ENCODE data around the gene ASB2. TPM values are rescaled to one million over a fixed set of nuclear protein-coding genes. Genes with fewer than 3 reads are reported as not detected.

The ASB2 gene
- total RNA-seq, 1 donor, result 0.45 TPM

DNA sequence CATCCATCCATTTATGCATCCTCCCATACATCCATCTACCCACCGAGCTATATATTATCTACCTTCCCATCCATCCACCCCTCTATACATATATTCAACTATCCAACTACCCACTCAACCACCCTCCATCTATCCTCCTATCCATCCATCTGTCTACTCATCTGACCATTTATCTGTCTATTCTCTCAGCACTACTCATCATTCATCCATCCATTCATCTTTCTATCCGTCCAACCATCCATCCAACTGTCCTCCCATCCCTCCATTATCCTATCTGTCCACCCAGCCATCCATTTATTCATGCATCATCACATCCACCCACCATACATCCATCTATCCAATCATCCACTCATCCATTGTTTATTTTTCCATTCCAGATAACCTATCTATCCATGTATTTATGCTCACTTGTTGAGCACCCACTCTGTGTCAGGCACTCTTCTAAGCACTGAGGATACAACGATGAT, 11.5 kb downstream of the ASB2 start:
- no peak for DNase-seq (ENCODE audit: low read depth)
- TF ChIP-seq, protein P1, sequence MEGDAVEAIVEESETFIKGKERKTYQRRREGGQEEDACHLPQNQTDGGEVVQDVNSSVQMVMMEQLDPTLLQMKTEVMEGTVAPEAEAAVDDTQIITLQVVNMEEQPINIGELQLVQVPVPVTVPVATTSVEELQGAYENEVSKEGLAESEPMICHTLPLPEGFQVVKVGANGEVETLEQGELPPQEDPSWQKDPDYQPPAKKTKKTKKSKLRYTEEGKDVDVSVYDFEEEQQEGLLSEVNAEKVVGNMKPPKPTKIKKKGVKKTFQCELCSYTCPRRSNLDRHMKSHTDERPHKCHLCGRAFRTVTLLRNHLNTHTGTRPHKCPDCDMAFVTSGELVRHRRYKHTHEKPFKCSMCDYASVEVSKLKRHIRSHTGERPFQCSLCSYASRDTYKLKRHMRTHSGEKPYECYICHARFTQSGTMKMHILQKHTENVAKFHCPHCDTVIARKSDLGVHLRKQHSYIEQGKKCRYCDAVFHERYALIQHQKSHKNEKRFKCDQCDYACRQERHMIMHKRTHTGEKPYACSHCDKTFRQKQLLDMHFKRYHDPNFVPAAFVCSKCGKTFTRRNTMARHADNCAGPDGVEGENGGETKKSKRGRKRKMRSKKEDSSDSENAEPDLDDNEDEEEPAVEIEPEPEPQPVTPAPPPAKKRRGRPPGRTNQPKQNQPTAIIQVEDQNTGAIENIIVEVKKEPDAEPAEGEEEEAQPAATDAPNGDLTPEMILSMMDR (IDR thresholded peaks at IDR 0.05; ENCODE audit: insufficient read depth, low read length), result no peak
- H3K4me3 ChIP-seq (ENCODE audit: low read depth, low read length), result no peak overlapping the region

DNA sequence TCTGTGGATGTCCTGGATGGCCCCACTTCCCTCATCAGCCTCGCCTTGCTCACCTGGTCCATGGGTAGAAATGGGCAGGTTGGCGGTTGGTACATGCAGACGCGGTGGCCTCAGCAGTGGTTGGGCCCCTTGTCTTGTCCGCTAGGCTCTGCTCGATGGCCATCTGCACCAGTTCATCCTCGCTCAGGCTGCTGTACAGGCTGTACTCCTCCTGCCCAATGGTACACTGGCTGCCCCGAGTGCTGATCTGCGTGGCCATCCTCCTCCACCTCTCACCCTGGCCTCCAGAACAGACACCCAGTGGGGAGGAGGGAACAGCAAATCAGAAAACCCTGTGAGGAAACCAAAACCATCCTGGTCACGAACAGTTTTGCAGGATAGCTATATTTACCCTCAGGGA, 12.1 kb downstream of the ASB2 start:
- H3K4me3 ChIP-seq (ENCODE audit: low read depth, low read length), result no peak overlapping the region
- DNase-seq (ENCODE audit: low read depth), result no peak
- TF ChIP-seq, protein P1 (IDR thresholded peaks at IDR 0.05; ENCODE audit: insufficient read depth, low read length), result no peak

DNA sequence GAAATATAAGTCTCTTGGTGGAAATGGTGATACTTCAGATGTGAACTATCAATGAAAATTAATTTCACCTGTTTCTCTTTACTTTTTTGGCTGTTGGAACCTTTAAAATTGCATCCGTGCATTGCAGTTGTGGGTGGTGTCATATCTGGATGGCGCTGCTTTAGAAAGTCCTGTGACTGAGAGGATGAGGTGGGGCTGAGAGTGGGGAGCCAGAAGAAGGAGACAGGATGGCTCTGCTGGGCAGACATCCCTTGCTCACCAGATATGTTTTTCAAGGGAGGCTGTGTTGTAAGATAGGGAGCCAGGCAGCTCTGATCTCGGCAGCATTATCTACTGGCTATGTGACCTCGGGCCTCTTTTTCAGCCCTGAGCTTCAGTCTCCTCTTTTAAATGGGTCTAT, 12.7 kb downstream of the ASB2 start:
- no peak overlapping the region for H3K4me3 ChIP-seq (ENCODE audit: low read depth, low read length)
- TF ChIP-seq, protein P1 (IDR thresholded peaks at IDR 0.05; ENCODE audit: insufficient read depth, low read length), result no peak
- no peak for DNase-seq (ENCODE audit: low read depth)

DNA sequence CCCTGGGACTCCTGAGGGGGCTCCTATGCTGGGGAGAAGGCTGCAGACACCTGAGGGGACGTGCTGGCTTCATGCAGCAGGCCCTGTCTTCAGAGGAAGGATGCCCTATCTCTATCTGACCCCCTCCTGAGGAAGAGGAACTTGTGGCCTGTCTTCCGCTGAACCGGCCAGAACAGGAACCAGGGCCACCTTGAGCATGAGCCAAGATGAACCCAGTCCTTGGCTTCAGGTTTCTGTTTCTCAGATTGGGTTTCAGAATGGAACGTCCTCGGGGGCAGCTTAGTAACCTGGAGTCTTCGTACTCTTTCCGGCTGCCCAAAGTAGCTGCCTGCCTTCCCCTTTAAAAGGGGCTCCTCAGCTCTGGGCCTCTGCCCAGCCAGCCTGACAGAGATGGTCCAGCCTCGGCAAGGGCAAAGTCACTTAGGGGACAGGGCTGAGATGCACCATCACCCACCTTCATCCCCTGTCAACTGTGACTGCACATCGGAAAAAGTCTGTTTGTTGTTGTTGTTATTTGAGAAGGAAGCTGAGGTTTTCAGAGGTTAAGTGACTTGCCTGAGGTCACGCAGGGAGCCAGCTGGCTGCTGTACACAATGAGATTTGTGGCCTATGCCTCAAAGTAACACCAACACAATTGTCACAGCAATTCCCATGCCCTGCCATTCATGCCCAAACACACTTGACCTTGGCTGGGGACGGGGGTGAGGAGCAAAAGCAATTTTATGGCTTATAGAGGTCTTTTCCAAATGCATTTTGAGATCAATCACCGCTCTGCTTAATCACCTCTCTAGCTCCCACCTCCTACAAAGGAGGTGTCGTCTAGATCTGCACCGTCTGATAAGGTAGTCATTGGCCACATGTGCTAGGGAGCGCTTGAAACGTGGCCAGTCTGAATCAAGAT, 13.4 kb downstream of the ASB2 start:
- TF ChIP-seq, protein P1 (IDR thresholded peaks at IDR 0.05; ENCODE audit: insufficient read depth, low read length), result no peak
- DNase-seq (ENCODE audit: low read depth), result no peak

DNA sequence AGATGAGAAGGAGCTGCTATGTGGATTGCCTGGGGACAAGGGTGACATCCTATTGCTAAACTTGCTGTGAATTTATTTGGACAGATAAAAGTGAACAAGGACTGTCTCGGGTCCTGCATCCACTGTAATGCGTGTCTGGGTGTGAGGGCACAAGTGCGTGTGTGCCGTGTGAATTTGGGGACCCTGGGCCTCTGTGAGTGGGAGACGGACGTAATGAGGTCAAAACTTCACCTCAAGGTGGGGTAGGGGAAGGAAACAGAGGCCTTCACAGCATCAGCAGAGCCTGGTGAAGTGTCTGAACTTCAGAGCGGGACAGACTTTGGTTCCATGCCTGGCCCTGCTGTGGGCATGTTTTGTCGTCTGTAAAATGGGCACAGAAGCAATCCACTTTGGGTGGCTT, 14.8 kb downstream of the ASB2 start:
- no peak for DNase-seq (ENCODE audit: low read depth)
- no peak overlapping the region for H3K4me3 ChIP-seq (ENCODE audit: low read depth, low read length)
- TF ChIP-seq, protein P1 (IDR thresholded peaks at IDR 0.05; ENCODE audit: insufficient read depth, low read length), result no peak

More for the DNA sequence above, 13.4 kb downstream of the ASB2 start:
- no peak overlapping the region for H3K4me3 ChIP-seq (ENCODE audit: low read depth, low read length)

DNA sequence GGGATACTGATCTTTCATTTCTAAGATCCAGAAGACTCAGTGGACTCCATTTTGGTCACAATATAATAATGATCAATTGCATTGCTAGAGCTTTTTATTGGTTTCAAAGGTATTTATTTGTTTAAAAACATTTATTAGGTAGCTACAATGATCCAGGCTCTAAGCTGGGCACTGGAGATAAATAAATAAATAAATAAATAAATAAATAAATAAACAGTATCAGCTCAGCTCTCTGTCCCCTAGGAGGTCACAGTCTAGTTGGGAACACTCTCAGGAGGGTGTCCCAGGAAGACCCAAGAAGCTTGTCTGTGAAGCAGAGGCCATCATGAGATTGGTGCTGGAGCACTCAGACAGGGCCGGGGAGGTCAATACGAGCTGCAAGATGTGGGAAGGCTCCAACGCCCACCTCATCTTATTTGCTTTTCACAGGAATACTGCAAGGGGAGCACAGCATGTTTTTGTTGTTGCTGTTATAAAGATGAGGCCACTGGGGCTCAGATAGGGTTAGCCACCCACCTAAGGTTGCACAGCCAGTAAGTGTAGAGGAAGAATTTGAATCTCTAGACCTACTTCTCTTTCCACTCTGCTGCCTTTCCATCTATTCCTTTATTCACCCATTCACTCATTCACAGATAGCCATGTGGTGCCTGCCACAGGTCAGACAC, 15.5 kb downstream of the ASB2 start:
- no peak overlapping the region for H3K4me3 ChIP-seq (ENCODE audit: low read depth, low read length)
- TF ChIP-seq, protein P1 (IDR thresholded peaks at IDR 0.05; ENCODE audit: insufficient read depth, low read length), result no peak
- no peak for DNase-seq (ENCODE audit: low read depth)
